MM.1S (cell line): Measurements from ENCODE around the gene ITFG1.

ENCODE experiments used
- CTCF ChIP-seq: fragments of 300-600 bp; sonication (generic); IDR thresholded peaks from 2 replicates; pipeline ENCODE4 v1.5.1; 2016; ENCODE audit warnings: antibody characterized with exemption, low read length, mixed read lengths
- EZH2 ChIP-seq: fragments of 300-600 bp; sonication (generic); optimal IDR thresholded peaks from 2 replicates; pipeline ENCODE3; 2017; ENCODE audit warnings: low read depth, mild to moderate bottlenecking, antibody characterized with exemption, low read length, mixed read lengths

DNA sequence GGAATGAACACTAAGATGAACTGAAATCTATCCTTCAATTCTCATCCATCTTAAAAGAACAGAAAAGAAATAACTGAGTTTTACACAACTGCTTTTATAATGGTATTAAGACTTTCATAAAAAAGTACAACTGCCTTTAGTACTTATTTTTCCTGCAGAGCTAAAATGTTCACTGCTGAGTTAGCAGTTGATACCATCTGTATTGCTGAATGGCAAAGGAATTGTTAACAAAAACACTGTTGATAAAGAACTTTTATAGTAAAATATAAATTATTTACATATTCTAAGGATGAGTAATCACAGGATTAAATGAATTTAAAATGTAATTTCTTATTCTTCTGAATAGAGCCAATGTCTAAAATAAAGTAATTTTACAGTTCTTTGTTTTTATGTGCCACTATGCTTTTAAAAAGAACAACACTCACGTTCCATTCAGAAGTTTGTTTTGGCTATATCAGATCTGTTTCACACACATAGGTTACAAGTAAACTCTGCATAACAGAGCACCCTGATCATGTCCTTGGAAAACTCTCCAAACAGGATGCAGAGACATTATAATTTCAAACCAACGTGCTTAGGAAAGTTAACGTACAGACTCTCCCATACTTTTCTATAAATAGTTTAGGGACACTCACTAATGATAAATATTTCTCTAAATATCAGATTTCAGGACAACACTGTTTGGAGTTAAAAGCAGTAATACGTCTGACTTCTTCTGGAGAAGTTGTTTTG is 151.1 kb downstream of the ITFG1 start:
- no peak for TF ChIP-seq CTCF
- TF ChIP-seq EZH2 = no peak
